ENCODE results near the gene KLHL8. TPM values are rescaled to one million over a fixed set of nuclear protein-coding genes. Genes with fewer than 3 reads are reported as not detected.

Gene KLHL8
- total RNA-seq, 1 experiment from 2014 or later = 7.5 TPM

DNA sequence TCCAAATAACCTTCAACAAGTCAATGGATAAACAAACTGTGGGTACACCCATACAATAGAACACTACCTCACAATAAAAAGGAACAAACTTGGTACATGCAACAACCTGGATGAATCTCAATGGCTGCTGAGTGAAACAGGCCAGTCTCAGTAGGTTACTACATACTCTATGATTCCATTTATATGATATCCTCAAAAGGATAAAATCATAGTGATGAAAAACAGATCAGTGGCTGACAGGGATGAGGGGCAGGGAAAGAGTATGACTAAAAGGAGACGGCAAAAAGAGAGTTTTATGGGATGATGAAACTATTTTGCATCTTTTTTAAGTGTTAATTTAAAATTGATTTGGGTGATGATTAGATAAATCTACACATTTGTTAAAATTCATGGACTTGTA lies 15.9 kb downstream of the KLHL8 start:
- H3K9ac ChIP-seq (ENCODE audit: extremely low read depth, insufficient read length, low read length) = no peak overlapping the region
- peaks cover 2% of the 10 kb centered on the region for H3K79me1 ChIP-seq (ENCODE audit: insufficient read depth, low read depth, low read length, poor library complexity, severe bottlenecking)
- H2AFZ ChIP-seq (ENCODE audit: low read length) = no peak overlapping the region
- H3K14ac ChIP-seq (ENCODE audit: insufficient read depth, low read length) = no peak overlapping the region
- no peak overlapping the region for H2AK5ac ChIP-seq (ENCODE audit: insufficient read length, low read length)
- Mint-ChIP-seq H3K4me3 (no peak overlapping the region), H3K9me3 (peaks cover 0 to 2% of the 10 kb centered on the region in 2 experiments; a peak in 4 of 5 replicates), H3K27me3 (ENCODE audit: low read depth) (no peaks in the 10 kb centered on the region), H3K4me1 (peaks cover 0 to 4% of the 10 kb centered on the region in 2 experiments; a peak in 1 of 4 replicates), H3K36me3 (ENCODE audit: insufficient read depth in 1 of 3, low read depth in 3 of 3) (peaks cover 3 to 19% (median 5%) of the 10 kb centered on the region in 3 experiments; a peak in 6 of 7 replicates), H3K27ac (no peak overlapping the region; a peak in 1 of 7 replicates)
- no peaks in the 10 kb centered on the region for H3K27me3 ChIP-seq (ENCODE audit: insufficient read depth, low read length)
- no peak overlapping the region for H3K4me2 ChIP-seq (ENCODE audit: insufficient read depth, insufficient read length, low read length)
- H3K27ac ChIP-seq (ENCODE audit: insufficient read length, low read depth, low read length) = no peak overlapping the region
- H2BK12ac ChIP-seq (ENCODE audit: insufficient read length, low read depth, low read length) = no peak overlapping the region
- no peak overlapping the region for H4K8ac ChIP-seq (replicated peaks; ENCODE audit: insufficient read length, low read depth, low read length)
- H3K23ac ChIP-seq (ENCODE audit: insufficient read length, low read depth, low read length) = no peak overlapping the region
- H2BK5ac ChIP-seq (ENCODE audit: insufficient read length, low read length) = no peak overlapping the region
- H3K56ac ChIP-seq (ENCODE audit: insufficient read length, low read depth, low read length) = no peak overlapping the region
- H4K5ac ChIP-seq (ENCODE audit: insufficient read length, low read depth, low read length) = no peak overlapping the region
- no peak overlapping the region for H3T11ph ChIP-seq (ENCODE audit: low read length)
- no peaks in the 10 kb centered on the region for H3K4me1 ChIP-seq (ENCODE audit: insufficient read depth, low read length)
- H3K18ac ChIP-seq (ENCODE audit: insufficient read length, low read depth, low read length) = no peak overlapping the region
- no CpG with 5 or more reads among the region's 1 CpG for WGBS (ENCODE audit: extremely low coverage, insufficient read length, low lambda C conversion rate)
- TF ChIP-seq, protein P1, sequence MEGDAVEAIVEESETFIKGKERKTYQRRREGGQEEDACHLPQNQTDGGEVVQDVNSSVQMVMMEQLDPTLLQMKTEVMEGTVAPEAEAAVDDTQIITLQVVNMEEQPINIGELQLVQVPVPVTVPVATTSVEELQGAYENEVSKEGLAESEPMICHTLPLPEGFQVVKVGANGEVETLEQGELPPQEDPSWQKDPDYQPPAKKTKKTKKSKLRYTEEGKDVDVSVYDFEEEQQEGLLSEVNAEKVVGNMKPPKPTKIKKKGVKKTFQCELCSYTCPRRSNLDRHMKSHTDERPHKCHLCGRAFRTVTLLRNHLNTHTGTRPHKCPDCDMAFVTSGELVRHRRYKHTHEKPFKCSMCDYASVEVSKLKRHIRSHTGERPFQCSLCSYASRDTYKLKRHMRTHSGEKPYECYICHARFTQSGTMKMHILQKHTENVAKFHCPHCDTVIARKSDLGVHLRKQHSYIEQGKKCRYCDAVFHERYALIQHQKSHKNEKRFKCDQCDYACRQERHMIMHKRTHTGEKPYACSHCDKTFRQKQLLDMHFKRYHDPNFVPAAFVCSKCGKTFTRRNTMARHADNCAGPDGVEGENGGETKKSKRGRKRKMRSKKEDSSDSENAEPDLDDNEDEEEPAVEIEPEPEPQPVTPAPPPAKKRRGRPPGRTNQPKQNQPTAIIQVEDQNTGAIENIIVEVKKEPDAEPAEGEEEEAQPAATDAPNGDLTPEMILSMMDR (conservative IDR thresholded peaks at IDR 0.05) = no peak
- no peaks in the 10 kb centered on the region for H3K23me2 ChIP-seq (ENCODE audit: insufficient read length, low read depth, low read length, poor library complexity, severe bottlenecking)
- no peak overlapping the region for H2BK120ac ChIP-seq (ENCODE audit: low read depth, low read length, poor library complexity, severe bottlenecking)
- no peaks in the 10 kb centered on the region for H3K9me3 ChIP-seq (ENCODE audit: control insufficient read depth, low read depth, low read length)
- no peak overlapping the region for H2BK15ac ChIP-seq (ENCODE audit: low read depth, low read length)
- no peak overlapping the region for H3K4ac ChIP-seq (ENCODE audit: low read depth, low read length)
- no peaks in the 10 kb centered on the region for H4K20me1 ChIP-seq (ENCODE audit: control insufficient read depth, insufficient read depth, insufficient read length)
- no peak overlapping the region for H2BK20ac ChIP-seq (ENCODE audit: low read depth, low read length, poor library complexity, severe bottlenecking)
- no peak for DNase-seq
- H4K91ac ChIP-seq (ENCODE audit: insufficient read length, low read depth, low read length) = no peak overlapping the region
- peaks cover 2% of the 10 kb centered on the region; the same call in 1 of the 2 replicates for H3K79me2 ChIP-seq (ENCODE audit: insufficient read depth, low read length)
